ENCODE measurements around the gene CITED4. TPM values are rescaled to one million over a fixed set of nuclear protein-coding genes. Genes with fewer than 3 reads are reported as not detected.

Gene CITED4
- total RNA-seq, 1 donor from 2014 or later = 14.1 TPM

GRCh38 chr1:40886318-40887011 lies 24.3 kb upstream of the CITED4 start:
- intact Hi-C loops (cut with micrococcal nuclease) = no loop called here

GRCh38 chr1:40884055-40884795 lies 22.1 kb upstream of the CITED4 start:
- intact Hi-C loops (cut with micrococcal nuclease) = no loop called here

- intact Hi-C loops (cut with micrococcal nuclease) = no loop called here
Observed at GRCh38 chr1:40880813-40881549, 18.8 kb upstream of the CITED4 start.

DNA sequence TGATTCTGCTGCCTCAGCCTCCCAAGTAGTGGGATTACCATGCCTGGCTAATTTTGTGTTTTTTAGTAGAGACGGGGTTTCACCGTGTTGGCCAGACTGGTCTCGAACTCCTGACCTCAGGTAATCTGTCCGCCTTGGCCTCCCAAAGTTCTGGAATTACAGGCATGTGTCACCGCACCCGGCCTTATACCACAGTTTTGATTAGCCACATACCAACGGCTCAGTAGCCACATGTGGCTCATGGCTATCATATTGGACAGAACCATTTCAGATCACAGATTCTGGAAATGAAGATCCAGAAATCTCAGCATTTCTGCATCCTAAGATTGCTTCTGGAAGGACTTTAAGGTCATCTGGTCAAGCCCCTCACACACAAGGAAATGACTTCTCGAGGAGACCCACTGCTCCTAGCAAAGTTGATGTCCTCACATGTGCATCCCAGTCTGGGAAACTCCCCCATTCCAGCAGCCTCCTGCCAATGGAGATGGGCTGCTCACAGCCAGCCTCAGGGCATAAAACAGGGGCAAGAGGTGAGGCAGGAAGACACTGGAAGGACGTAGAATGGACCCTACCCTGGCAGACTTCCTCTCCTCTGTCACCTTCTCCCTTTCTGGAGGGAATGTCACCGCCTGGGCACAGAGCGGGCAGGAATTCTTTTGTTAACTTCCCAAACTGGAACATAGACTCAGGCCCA lies 17.5 kb upstream of the CITED4 start:
- intact Hi-C loops (cut with micrococcal nuclease) = no loop called here

DNA sequence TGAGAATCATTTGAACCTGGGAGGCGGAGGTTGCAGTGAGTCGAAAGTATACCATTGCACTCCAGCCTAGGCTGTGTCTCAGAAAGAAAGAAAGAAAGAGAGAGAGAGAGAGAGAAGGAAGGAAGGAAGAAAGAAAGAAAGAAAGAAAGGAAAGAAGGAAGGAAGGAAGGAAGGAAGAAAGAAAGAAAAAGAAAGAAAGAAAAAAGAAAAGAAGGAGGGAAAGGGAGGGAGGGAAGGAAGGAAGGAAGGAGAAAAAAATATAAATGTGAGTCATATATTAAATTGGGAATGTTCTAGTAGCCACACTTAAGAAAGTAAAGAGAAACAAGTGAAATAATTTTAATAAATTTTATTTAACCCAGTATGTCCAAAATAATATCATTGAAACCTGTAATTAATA lies 16.7 kb upstream of the CITED4 start:
- intact Hi-C loops (cut with micrococcal nuclease) = no loop called here

DNA sequence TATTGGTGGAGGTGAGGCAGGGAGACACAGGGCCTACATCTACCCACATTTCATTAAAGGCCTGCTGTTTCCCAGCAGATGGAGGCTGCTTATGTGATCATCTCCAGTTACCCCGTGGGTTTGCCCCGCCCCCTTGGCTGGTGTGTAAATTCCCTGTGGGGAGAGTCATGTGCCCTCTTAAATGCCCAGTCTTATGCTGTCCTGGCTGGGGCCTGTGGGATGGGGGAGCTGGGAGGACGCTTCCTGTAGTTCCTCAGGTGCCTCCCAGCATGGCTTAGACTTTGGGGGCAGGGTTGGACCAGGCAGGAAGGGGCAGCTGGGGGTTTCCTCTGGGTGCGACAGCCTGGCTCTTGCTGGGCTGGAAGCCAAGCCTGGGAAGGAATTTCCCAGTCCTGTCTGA lies 15.5 kb upstream of the CITED4 start:
- intact Hi-C loops (cut with micrococcal nuclease) = no loop called here

DNA sequence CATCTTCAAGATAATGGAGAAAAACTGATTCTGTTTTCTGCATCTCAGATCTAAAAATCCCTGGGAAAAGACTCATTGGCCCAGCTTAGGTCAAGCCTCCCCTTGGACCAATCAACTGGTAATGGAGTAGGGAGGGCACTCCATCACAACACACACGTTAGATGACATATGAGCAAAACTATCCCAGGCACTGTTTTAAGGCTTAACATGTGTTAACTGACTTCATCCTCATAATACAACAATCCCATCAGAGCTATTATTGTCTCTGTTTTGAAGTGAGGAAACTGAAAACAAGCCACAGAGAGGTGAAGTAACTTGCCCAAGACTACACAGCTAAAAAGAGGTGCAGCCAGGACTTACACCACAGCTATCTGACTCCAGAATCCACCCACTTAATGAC lies 14.7 kb upstream of the CITED4 start:
- intact Hi-C loops (cut with micrococcal nuclease) = no loop called here

GRCh38 chr1:40876436-40876761 lies 14.2 kb upstream of the CITED4 start:
- intact Hi-C loops (cut with micrococcal nuclease) = no loop called here

- intact Hi-C loops (cut with micrococcal nuclease) = no loop called here
Observed at GRCh38 chr1:40873863-40874472, 11.8 kb upstream of the CITED4 start.

GRCh38 chr1:40872276-40872675 lies 10.1 kb upstream of the CITED4 start:
- intact Hi-C loops (cut with micrococcal nuclease) = no loop called here

- intact Hi-C loops (cut with micrococcal nuclease) = no loop called here
Observed at GRCh38 chr1:40870135-40870728, 8.1 kb upstream of the CITED4 start.

GRCh38 chr1:40868051-40868723 lies 6.0 kb upstream of the CITED4 start:
- intact Hi-C loops (cut with micrococcal nuclease) = loop anchor here (10.0 kb wide), 1 partner anchor 413 kb away; the partner anchor contains the start of gene ZFP69B

- intact Hi-C loops (cut with micrococcal nuclease) = loop anchor here (1.0 to 10.0 kb wide), 13 partner anchors 11 to 1454 kb away; partner anchors contain the start of genes CTPS1, NFYC, RIMS3 and ZFP69B
Observed at GRCh38 chr1:40861224-40862003, 749 bp downstream of the CITED4 start.

DNA sequence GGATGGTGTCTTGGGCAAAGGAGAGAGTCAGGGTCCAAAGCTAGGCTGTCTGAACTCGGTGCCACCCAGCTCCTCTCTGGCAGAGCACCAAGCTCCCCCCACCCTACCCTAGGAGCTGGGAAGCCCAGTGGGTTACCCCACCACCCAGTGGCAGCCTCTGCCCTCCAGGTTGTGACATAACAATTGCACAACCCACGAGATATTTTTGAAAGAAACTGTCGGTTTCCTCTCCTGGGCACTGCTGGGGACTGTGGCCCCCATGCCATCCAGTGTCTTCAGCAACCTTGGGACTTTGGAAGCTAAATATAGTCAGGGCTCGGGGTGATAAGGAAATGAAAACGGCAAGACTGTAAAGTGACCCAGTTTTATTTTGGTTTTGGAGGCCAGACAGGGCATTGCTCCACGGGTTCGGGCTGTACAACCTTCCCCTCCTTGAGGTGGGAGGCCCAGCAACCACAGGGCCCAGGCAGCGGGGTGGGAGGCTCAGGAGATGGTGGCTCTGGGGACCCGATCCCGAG lies 1.4 kb downstream of the CITED4 start:
- intact Hi-C loops (cut with micrococcal nuclease) = loop anchor here (5.0 to 10.0 kb wide), 3 partner anchors 406 to 1453 kb away; partner anchors contain the start of genes ZFP69B and ZMPSTE24

DNA sequence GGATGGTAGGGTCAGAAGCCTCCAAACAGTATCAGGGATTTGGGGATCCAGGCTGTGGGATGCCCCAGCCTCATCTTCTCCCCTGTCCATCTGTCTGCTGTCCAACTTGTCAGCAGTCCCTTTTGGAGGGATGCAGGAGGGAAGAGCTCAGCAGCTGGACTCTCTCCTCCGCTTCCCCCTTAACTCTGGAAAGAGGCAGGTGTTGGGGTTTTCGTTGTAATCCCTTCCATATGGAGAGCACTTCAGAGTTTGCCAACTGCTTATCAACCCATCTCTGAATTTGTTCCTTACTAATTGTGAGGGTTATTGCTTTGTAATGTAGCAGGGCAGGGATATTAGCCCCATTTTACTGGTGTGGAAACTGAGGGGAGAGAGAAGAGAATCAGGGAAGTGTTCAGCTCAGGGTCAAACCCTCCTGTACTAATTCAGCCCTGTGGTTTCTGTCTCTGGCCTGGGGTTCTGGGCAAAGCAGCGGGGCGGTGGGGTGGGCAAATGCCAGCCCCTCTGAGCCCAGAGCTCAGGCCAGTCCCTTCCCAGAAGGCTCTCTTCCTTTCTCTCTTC lies 3.2 kb downstream of the CITED4 start:
- intact Hi-C loops (cut with micrococcal nuclease) = no loop called here

GRCh38 chr1:40857737-40858136 lies 4.4 kb downstream of the CITED4 start:
- intact Hi-C loops (cut with micrococcal nuclease) = no loop called here

GRCh38 chr1:40856656-40857302 lies 5.4 kb downstream of the CITED4 start:
- intact Hi-C loops (cut with micrococcal nuclease) = no loop called here

DNA sequence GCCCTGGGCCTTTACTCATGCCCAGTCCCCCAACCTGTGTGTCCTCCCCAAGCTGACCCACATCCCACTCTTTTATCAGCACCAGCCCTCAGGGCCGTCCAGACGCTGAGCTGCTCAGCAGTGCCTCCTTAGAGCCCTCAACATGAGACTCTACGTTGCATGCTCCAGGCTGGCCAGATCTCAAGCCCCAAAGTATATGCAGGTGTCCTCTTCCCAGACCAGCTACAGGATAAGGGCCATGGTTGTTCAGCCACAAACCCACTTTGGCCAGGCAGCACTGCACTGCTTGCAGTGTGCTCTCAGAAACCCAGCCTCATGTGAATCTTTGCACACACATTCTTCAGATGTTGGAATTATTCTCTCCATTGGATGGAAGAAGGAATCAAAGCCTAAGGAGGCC lies 6.0 kb downstream of the CITED4 start:
- intact Hi-C loops (cut with micrococcal nuclease) = no loop called here

Measured in T-helper 1 cell treated with Interleukin-12 subunit alpha and Interleukin-12 subunit beta and Interleukin-4 antibody, amounts not matched to agents 30 ng/mL and 1 ng/mL, for 36 hours (primary cell).